HepG2 (cell line): ENCODE results near the gene HHIPL1. TPM values are rescaled to one million over a fixed set of nuclear protein-coding genes. Genes with fewer than 3 reads are reported as not detected.

Experiments used
- DNMT1 ChIP-seq: sonication (generic); formaldehyde crosslinking; IDR thresholded peaks from 2 replicates; pipeline ENCODE4 v1.5.1; 2020; ENCODE audit warnings: mild to moderate bottlenecking, missing genetic modification reagents
- E2F5 ChIP-seq: sonication (generic); formaldehyde crosslinking; conservative IDR thresholded peaks from 2 replicates; pipeline ENCODE4 v1.4.0; 2020; ENCODE audit warnings: missing genetic modification reagents
- GATA4 ChIP-seq: sonication (generic); IDR thresholded peaks from 2 replicates; pipeline ENCODE4 v1.6.1; 2016; ENCODE audit warnings: antibody characterized with exemption, low read depth, borderline replicate concordance
- KIAA2018 ChIP-seq: sonication (generic); formaldehyde crosslinking; IDR thresholded peaks from 2 replicates; pipeline ENCODE4 v1.5.0; 2020; ENCODE audit warnings: mild to moderate bottlenecking, missing genetic modification reagents, borderline replicate concordance
- MTERF4 ChIP-seq: sonication (generic); formaldehyde crosslinking; IDR thresholded peaks from 2 replicates; pipeline ENCODE4 v1.8.0; 2023; ENCODE audit warnings: mild to moderate bottlenecking, missing genetic modification reagents
- PHF8 ChIP-seq: sonication (generic); formaldehyde crosslinking; IDR thresholded peaks from 2 replicates; pipeline ENCODE4 v1.5.0; 2020; ENCODE audit warnings: missing genetic modification reagents
- PITX1 ChIP-seq: sonication (generic); formaldehyde crosslinking; IDR thresholded peaks from 2 replicates; pipeline ENCODE4 v1.5.1; 2020; ENCODE audit warnings: mild to moderate bottlenecking, missing genetic modification reagents
- SALL2 ChIP-seq: sonication (generic); formaldehyde crosslinking; IDR thresholded peaks from 2 replicates; pipeline ENCODE4 v1.8.1; 2023; ENCODE audit warnings: mild to moderate bottlenecking, missing genetic modification reagents, inconsistent platforms
- SRSF4 ChIP-seq: fragments of 200-400 bp; formaldehyde crosslinking; IDR thresholded peaks from one replicate; pipeline ENCODE4 v1.6.1; 2018; ENCODE audit warnings: mild to moderate bottlenecking, low read depth, low read length, moderate library complexity; ENCODE audit not compliant: poor library complexity, severe bottlenecking
- YEATS2 ChIP-seq: sonication (generic); formaldehyde crosslinking; IDR thresholded peaks from 2 replicates; pipeline ENCODE4 v1.4.0; 2020; ENCODE audit warnings: missing genetic modification reagents, borderline replicate concordance
- ZFP41 ChIP-seq: sonication (generic); formaldehyde crosslinking; IDR thresholded peaks from 2 replicates; pipeline ENCODE4 v1.4.0; 2020; ENCODE audit warnings: mild to moderate bottlenecking, missing genetic modification reagents, borderline replicate concordance
- ZNF280B ChIP-seq: sonication (generic); formaldehyde crosslinking; IDR thresholded peaks from 2 replicates; pipeline ENCODE4 v1.5.0; 2020; ENCODE audit warnings: missing genetic modification reagents, mild to moderate bottlenecking, borderline replicate concordance
- ZNF331 ChIP-seq: sonication (generic); formaldehyde crosslinking; IDR thresholded peaks from 2 replicates; pipeline ENCODE4 v1.4.0; 2020; ENCODE audit warnings: missing genetic modification reagents
- ZNF337 ChIP-seq: sonication (generic); formaldehyde crosslinking; IDR thresholded peaks from 2 replicates; pipeline ENCODE4 v1.5.1; 2020; ENCODE audit warnings: missing genetic modification reagents, low read depth, mild to moderate bottlenecking, borderline replicate concordance
- ZNF547 ChIP-seq: sonication (generic); formaldehyde crosslinking; IDR thresholded peaks from 2 replicates; pipeline ENCODE4 v1.5.1; 2020; ENCODE audit warnings: mild to moderate bottlenecking, missing genetic modification reagents
- ZNF891 ChIP-seq: sonication (generic); formaldehyde crosslinking; IDR thresholded peaks from 2 replicates; pipeline ENCODE4 v1.5.0; 2020; ENCODE audit warnings: mild to moderate bottlenecking, missing genetic modification reagents
- polyA plus RNA-seq, 8 experiments: library from polyadenylated mRNA; depleted of rRNA in 3 of 8; stranded (reverse) in 7 of 8; unstranded in 1 of 8; fragments of >200 nt; fragmentation: Illumina TruSeq in 4 of 8; extraction: Trizol in 4 of 8; gene quantifications; 2 replicates each; pipeline versions ENCODE4 v1.2.1 to v1.2.3, GENCODE V29; 2011 to 2016; ENCODE audit warnings: low read depth in 4 of 8, missing spikeins in 1 of 8, mixed read lengths in 1 of 8; ENCODE audit not compliant: insufficient read depth in 1 of 8
- total RNA-seq, 5 experiments: library from RNA; depleted of rRNA; stranded (reverse); fragments of >200 nt; fragmentation: Illumina TruSeq; extraction: Trizol; gene quantifications; 2 replicates each; pipeline ENCODE4 v1.2.3, GENCODE V29; 2016; ENCODE audit warnings: low read depth in 1 of 5

HHIPL1 gene
- total and polyA plus RNA-seq, 2 of the 13 experiments (the other 11 are each of a cell fraction or from before 2014, with no cell fraction given): not detected

GRCh38 chr14:99605299-99605961 lies 39.5 kb upstream of the HHIPL1 start (continued):
- no peak for TF ChIP-seq KIAA2018 (CRISPR knock-in tag)
- no peak for TF ChIP-seq ZNF331
- TF ChIP-seq MTERF4 (CRISPR knock-in tag): no peak
- TF ChIP-seq ZNF891: 0 out of 2 replicates have a peak, but pooled peaks have one; percentile 13
- no peak for TF ChIP-seq GATA4
- TF ChIP-seq ZNF547 (CRISPR knock-in tag): no peak
- no peak for TF ChIP-seq YEATS2 (CRISPR knock-in tag)
- TF ChIP-seq SRSF4: no peak
- no peak for TF ChIP-seq ZNF280B
- peak; percentile 44; the same call in 1 of the 2 replicates for TF ChIP-seq PITX1 (CRISPR knock-in tag)
- 0 out of 2 replicates have a peak, but pooled peaks have one; percentile 46 for TF ChIP-seq DNMT1
- TF ChIP-seq E2F5 (CRISPR knock-in tag): 0 out of 2 replicates have a peak, but pooled peaks have one; percentile 11
- TF ChIP-seq PHF8 (CRISPR knock-in tag): peak; percentile 19
- no peak for TF ChIP-seq ZNF337 (CRISPR knock-in tag)
- TF ChIP-seq SALL2 (CRISPR knock-in tag): 0 out of 2 replicates have a peak, but pooled peaks have one; percentile 37
- TF ChIP-seq ZFP41 (CRISPR knock-in tag): no peak
